AG09309 (cell line): ENCODE measurements around the gene HSDL2.

Source experiments
- DNase-seq: peaks from one replicate; pipeline ENCODE4 v3.0.0-alpha.2; 2010; ENCODE audit warnings: low read depth
- H3K4me3 ChIP-seq: 2 replicates; pipeline ENCODE4 v1.5.1; 2011; ENCODE audit warnings: mild to moderate bottlenecking, low read depth, low read length, moderate library complexity; ENCODE audit not compliant: control insufficient read depth
- TF ChIP-seq, protein P1 (sequence below): IDR thresholded peaks from 2 replicates; pipeline ENCODE4 v1.5.1; 2011; ENCODE audit warnings: mild to moderate bottlenecking, low read depth, low read length, inconsistent platforms; ENCODE audit not compliant: insufficient read depth, control insufficient read depth; ENCODE audit errors: missing control alignments

The HSDL2 gene

DNA sequence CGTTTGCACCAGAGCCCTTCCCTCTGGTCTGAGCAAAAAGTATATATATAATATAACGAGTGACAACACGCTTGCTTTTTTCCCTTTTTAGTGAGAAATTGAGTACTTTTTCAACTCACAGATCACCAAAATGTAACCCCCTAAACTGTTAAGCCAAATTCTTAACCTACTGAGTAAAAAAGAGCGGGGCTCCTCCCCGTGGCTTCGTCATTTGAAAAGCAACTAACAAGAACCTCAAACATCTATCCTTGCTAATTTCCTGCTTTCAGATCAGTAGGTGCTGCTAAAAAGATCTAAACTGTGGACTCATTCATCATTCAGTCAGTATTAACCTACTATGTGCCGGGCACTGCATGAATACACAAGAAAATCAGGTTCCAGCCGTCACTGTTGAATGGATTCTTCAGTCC is 45.5 kb upstream of the HSDL2 start:
- H3K4me3 ChIP-seq, result peak overlapping the region; percentile 79
- TF ChIP-seq, protein P1, sequence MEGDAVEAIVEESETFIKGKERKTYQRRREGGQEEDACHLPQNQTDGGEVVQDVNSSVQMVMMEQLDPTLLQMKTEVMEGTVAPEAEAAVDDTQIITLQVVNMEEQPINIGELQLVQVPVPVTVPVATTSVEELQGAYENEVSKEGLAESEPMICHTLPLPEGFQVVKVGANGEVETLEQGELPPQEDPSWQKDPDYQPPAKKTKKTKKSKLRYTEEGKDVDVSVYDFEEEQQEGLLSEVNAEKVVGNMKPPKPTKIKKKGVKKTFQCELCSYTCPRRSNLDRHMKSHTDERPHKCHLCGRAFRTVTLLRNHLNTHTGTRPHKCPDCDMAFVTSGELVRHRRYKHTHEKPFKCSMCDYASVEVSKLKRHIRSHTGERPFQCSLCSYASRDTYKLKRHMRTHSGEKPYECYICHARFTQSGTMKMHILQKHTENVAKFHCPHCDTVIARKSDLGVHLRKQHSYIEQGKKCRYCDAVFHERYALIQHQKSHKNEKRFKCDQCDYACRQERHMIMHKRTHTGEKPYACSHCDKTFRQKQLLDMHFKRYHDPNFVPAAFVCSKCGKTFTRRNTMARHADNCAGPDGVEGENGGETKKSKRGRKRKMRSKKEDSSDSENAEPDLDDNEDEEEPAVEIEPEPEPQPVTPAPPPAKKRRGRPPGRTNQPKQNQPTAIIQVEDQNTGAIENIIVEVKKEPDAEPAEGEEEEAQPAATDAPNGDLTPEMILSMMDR, result no peak
- DNase-seq, result no peak

DNA sequence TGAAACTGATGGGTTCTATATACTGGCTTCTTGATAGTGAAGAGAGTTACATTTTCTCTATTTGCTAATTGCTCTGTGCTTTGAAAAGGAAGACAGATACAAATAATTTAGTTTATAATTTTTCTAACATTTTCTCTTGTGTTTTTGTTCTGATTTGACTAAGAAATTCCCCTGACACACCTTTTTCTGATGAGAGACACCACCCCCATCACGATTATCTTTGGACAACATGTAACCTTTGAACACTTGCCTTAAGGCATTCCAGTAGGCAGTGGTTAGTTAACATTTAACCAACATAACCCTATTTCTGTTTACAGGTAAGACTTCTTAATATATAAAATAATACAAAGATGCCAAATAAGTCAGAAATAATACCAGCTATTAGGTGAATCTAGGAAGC is 42.4 kb upstream of the HSDL2 start:
- H3K4me3 ChIP-seq, result no peak overlapping the region
- DNase-seq, result no peak
- TF ChIP-seq, protein P1, result no peak

DNA sequence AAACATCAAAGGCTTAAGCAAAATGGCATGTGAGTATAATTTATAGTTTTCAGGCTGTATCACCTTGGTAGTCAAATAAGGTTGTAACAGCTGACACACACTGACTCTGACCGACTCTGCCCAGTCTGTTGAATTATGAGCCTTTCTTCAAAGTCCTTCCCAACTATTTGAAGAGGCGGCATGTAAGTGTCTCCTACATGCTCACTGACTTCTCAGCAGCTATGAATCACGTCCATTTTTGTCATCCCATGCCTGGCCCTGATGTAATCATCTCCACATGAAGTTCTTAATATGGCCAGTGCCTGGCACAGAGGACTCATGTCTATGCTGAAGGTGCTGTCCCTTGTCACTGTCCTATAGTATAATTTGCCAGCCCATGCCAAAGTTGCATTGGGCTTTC is 41.3 kb upstream of the HSDL2 start:
- H3K4me3 ChIP-seq, result no peak overlapping the region
- TF ChIP-seq, protein P1, result no peak
- peak; percentile 57 for DNase-seq

DNA sequence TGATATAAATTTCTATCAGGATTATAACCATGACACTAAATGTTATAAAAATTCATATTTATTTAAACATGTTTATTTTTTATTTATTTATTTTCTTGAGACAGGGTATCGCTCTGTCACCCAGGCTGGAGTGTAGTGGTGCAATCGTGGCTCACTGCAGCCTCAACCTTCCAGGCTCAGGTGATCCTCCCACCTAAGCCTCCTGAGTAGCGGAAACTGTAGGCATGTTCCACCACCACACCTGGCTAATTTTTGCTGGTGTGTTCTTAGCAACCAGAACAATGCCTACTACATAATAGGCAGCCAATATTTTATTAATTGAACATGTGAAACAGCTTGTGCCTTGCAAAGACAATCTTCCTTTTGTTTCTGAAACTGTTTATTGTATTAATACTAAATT is 40.0 kb upstream of the HSDL2 start:
- TF ChIP-seq, protein P1, result no peak

DNA sequence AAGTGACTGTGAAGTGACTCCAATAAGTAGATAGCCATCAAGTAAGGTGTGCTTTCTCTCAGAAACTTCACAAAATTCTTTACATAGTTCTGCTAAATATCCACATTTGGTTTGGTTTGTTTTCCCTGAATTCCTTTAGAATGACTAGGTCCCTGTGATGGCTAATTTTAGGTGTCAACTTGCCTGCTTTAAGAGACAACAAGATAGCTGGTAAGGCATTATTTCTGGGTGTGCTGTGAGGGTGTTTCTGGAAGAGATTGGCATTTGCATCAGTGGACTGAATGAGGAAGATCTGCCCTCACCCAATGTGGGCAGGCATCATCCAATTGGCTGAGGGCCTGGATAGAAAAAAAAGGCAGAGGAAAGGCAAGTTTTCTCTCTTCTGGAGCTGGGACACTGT is 38.2 kb upstream of the HSDL2 start:
- TF ChIP-seq, protein P1, result no peak
- no peak for DNase-seq
- H3K4me3 ChIP-seq, result no peak overlapping the region

More for the DNA sequence above, 40.0 kb upstream of the HSDL2 start:
- no peak for DNase-seq
- no peak overlapping the region for H3K4me3 ChIP-seq

- TF ChIP-seq, protein P1, result no peak
- peak overlapping the region; percentile 39 for H3K4me3 ChIP-seq
- DNase-seq, result no peak
These were observed 31.5 kb upstream of the HSDL2 start for GRCh38 chr9:112348257-112349007.
